ENCODE results near the gene MED12L. TPM values are rescaled to one million over a fixed set of nuclear protein-coding genes. Genes with fewer than 3 reads are reported as not detected.

The MED12L gene
- total RNA-seq, 1 experiment from 2014 or later = 6.4 TPM

- BruUV-seq (replicated peaks) = no TSS peak
- H3K4me1 ChIP-seq (ENCODE audit: control insufficient read depth in 1 of 2, insufficient read depth in 2 of 2, low read length in 2 of 2) = peaks cover 0 to 6% of the 10 kb centered on the region in 2 experiments; a peak in 1 of 4 replicates
- no peaks in the 10 kb centered on the region for H3K79me2 ChIP-seq (ENCODE audit: insufficient read depth, low read length)
- no peaks in the 10 kb centered on the region for H3K9me3 ChIP-seq (ENCODE audit: control insufficient read depth in 1 of 2, insufficient read depth in 1 of 2, low read depth in 1 of 2, low read length in 2 of 2)
- no peak overlapping the region for H2AFZ ChIP-seq (ENCODE audit: low read depth, low read length, poor library complexity, severe bottlenecking)
- DNase-seq (ENCODE audit: low read depth, low spot score) = no peak
- ATAC-seq = no peak
- H3K9me2 ChIP-seq (ENCODE audit: insufficient read depth) = no peaks in the 10 kb centered on the region
- POLR2A ChIA-PET = no interaction called here
- H3K4me2 ChIP-seq (ENCODE audit: low read length) = no peak overlapping the region
- RAD21 ChIA-PET (ENCODE audit: low non-redundant PET in 1 of 2, low total read pairs in 2 of 2, uncharacterized antibody in 2 of 2, unreplicated experiment in 2 of 2) = no interaction called here
- no peak overlapping the region for H3K9ac ChIP-seq (ENCODE audit: low read length)
- no peaks in the 10 kb centered on the region for H4K20me1 ChIP-seq (ENCODE audit: insufficient read depth)
- H3K27ac ChIP-seq (ENCODE audit: low read depth, low read length) = no peak overlapping the region
- CTCF ChIA-PET = no interaction called here
- no peak overlapping the region for H3K4me3 ChIP-seq (replicated peaks in 1 of 2; ENCODE audit: low read depth in 1 of 2, low read length in 2 of 2)
- intact Hi-C loops (cut with micrococcal nuclease) = no loop called here
- no peaks in the 10 kb centered on the region for H3K27me3 ChIP-seq (ENCODE audit: insufficient read depth, low read length)
- TF ChIP-seq CTCF (IDR thresholded peaks at IDR 0.05 in 2 of 3, conservative IDR thresholded peaks at IDR 0.05 in 1 of 3; ENCODE audit: borderline replicate concordance in 1 of 3, insufficient read depth in 1 of 3, low read depth in 2 of 3, low read length in 2 of 3) (peak in 2 of 3 experiments; percentile 12 to 21; a peak in 2 of 6 replicates), SP1 (IDR thresholded peaks at IDR 0.05; ENCODE audit: low read depth) (no peak)
- no peaks in the 10 kb centered on the region for H3K36me3 ChIP-seq (ENCODE audit: control insufficient read depth in 1 of 2, insufficient read depth in 2 of 2, low read length in 2 of 2)
Measured at GRCh38 chr3:151210676-151211381, 125.4 kb downstream of the MED12L start.

- POLR2A ChIA-PET = no interaction called here
- Histone ChIP-seq H3K9me2 (ENCODE audit: insufficient read depth) (no peaks in the 10 kb centered on the region), H3K4me3 (replicated peaks in 1 of 2; ENCODE audit: low read depth in 1 of 2, low read length in 2 of 2) (no peak overlapping the region), H2AFZ (ENCODE audit: low read depth, low read length, poor library complexity, severe bottlenecking) (no peak overlapping the region), H3K4me1 (ENCODE audit: control insufficient read depth in 1 of 2, insufficient read depth in 2 of 2, low read length in 2 of 2) (peaks cover 0 to 7% of the 10 kb centered on the region in 2 experiments; a peak in 1 of 4 replicates), H3K27me3 (ENCODE audit: insufficient read depth, low read length) (no peaks in the 10 kb centered on the region), H3K79me2 (ENCODE audit: insufficient read depth, low read length) (no peaks in the 10 kb centered on the region), H3K36me3 (ENCODE audit: control insufficient read depth in 1 of 2, insufficient read depth in 2 of 2, low read length in 2 of 2) (no peaks in the 10 kb centered on the region), H3K9me3 (ENCODE audit: control insufficient read depth in 1 of 2, insufficient read depth in 1 of 2, low read depth in 1 of 2, low read length in 2 of 2) (no peaks in the 10 kb centered on the region), H3K27ac (ENCODE audit: low read depth, low read length) (no peak overlapping the region), H4K20me1 (ENCODE audit: insufficient read depth) (no peaks in the 10 kb centered on the region), H3K4me2 (ENCODE audit: low read length) (no peak overlapping the region), H3K9ac (ENCODE audit: low read length) (no peak overlapping the region)
- RAD21 ChIA-PET (ENCODE audit: low non-redundant PET in 1 of 2, low total read pairs in 2 of 2, uncharacterized antibody in 2 of 2, unreplicated experiment in 2 of 2) = no interaction called here
- CTCF ChIA-PET = interaction anchor here (1.6 kb wide), 1 partner anchor 45 kb away, joined by 3 read pairs; no protein-coding TSS in a partner anchor
- TF ChIP-seq RAD21 (IDR thresholded peaks at IDR 0.05; ENCODE audit: low read depth) (no peak), CBX3 (IDR thresholded peaks at IDR 0.05; ENCODE audit: low read depth) (no peak), ZNF274 (IDR thresholded peaks at IDR 0.05; ENCODE audit: low read depth, low read length) (no peak), ELF1 (IDR thresholded peaks at IDR 0.05; ENCODE audit: borderline replicate concordance, low read depth) (no peak)
- intact Hi-C loops (cut with micrococcal nuclease) = no loop called here
- ATAC-seq (no peak), DNase-seq (ENCODE audit: low read depth, low spot score) (no peak)
- no TSS peak for BruUV-seq (replicated peaks)
Measured at GRCh38 chr3:151213151-151213550, 127.7 kb downstream of the MED12L start.
